Mesothelial cell of epicardium (in vitro differentiated cells): Measurements from ENCODE around the gene REV3L. TPM values are rescaled to one million over a fixed set of nuclear protein-coding genes. Genes with fewer than 3 reads are reported as not detected.

Experiments
- DNase-seq, 2 experiments: peaks; one replicate each; pipeline ENCODE4 v3.0.0; 2021; ENCODE audit warnings: low spot score in 2 of 2; ENCODE audit not compliant: unreplicated experiment in 2 of 2
- H3K27ac Mint-ChIP-seq: 2 replicates; pipeline ENCODE4 v1.8.0; 2021; ENCODE audit warnings: mixed read lengths
- H3K27me3 Mint-ChIP-seq: 2 replicates; pipeline ENCODE4 v1.8.0; 2021; ENCODE audit warnings: low read depth, mixed read lengths
- H3K36me3 Mint-ChIP-seq: 2 replicates; pipeline ENCODE4 v1.8.0; 2021; ENCODE audit warnings: mixed read lengths
- H3K4me1 Mint-ChIP-seq: 2 replicates; pipeline ENCODE4 v1.8.0; 2021; ENCODE audit warnings: mixed read lengths
- H3K4me3 Mint-ChIP-seq: 2 replicates; pipeline ENCODE4 v1.8.0; 2021; ENCODE audit warnings: mild to moderate bottlenecking, moderate library complexity, mixed read lengths
- H3K9me3 Mint-ChIP-seq: 2 replicates; pipeline ENCODE4 v1.8.0; 2021; ENCODE audit warnings: mixed read lengths
- CTCF ChIP-seq: fragments of 200-600 bp; sonication (generic); IDR thresholded peaks from one replicate; pipeline ENCODE4 v1.5.0; 2021; ENCODE audit warnings: antibody characterized with exemption; ENCODE audit not compliant: unreplicated experiment
- total RNA-seq: library from RNA; stranded (reverse); gene quantifications from 3 replicates; pipeline ENCODE4 v1.2.1, GENCODE V29; 2021

The REV3L gene
- total RNA-seq, 1 donor from 2014 or later: 41.7 TPM

GRCh38 chr6:111429571-111429970 lies 53.4 kb downstream of the REV3L start:
- H3K4me3 Mint-ChIP-seq: no peak overlapping the region
- TF ChIP-seq CTCF: no peak

DNA sequence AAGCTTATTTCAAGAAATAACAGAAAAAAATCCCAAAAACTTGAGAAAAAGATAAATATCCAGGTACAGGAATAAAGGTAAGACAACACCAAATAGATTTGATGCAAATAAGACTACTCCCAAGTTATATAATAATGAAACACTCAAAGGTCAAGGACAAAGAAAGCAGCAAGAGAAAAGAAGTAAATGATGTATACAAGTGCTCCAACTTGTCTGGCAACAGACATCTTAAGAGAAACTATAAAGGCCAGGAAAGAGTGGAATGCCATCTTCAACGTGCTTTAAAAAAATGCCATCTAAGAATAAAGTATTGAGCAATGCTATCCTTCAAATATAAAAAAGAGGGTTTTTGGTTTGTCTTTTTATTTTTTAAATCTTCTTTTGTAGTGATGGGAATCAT lies 54.2 kb downstream of the REV3L start:
- no peak overlapping the region for H3K4me3 Mint-ChIP-seq
- no peaks in the 10 kb centered on the region for H3K27me3 Mint-ChIP-seq
- no peak for DNase-seq
- H3K4me1 Mint-ChIP-seq: peaks cover 17% of the 10 kb centered on the region
- no peak overlapping the region for H3K27ac Mint-ChIP-seq
- H3K9me3 Mint-ChIP-seq: peaks cover 59% of the 10 kb centered on the region
- no peak for TF ChIP-seq CTCF
- peaks cover 58% of the 10 kb centered on the region for H3K36me3 Mint-ChIP-seq

More at GRCh38 chr6:111429571-111429970, 53.4 kb downstream of the REV3L start:
- Mint-ChIP-seq H3K9me3 (peaks cover 55% of the 10 kb centered on the region), H3K27me3 (no peaks in the 10 kb centered on the region), H3K4me1 (peaks cover 14% of the 10 kb centered on the region), H3K27ac (no peak overlapping the region), H3K36me3 (peaks cover 56% of the 10 kb centered on the region)
- no peak for DNase-seq

DNA sequence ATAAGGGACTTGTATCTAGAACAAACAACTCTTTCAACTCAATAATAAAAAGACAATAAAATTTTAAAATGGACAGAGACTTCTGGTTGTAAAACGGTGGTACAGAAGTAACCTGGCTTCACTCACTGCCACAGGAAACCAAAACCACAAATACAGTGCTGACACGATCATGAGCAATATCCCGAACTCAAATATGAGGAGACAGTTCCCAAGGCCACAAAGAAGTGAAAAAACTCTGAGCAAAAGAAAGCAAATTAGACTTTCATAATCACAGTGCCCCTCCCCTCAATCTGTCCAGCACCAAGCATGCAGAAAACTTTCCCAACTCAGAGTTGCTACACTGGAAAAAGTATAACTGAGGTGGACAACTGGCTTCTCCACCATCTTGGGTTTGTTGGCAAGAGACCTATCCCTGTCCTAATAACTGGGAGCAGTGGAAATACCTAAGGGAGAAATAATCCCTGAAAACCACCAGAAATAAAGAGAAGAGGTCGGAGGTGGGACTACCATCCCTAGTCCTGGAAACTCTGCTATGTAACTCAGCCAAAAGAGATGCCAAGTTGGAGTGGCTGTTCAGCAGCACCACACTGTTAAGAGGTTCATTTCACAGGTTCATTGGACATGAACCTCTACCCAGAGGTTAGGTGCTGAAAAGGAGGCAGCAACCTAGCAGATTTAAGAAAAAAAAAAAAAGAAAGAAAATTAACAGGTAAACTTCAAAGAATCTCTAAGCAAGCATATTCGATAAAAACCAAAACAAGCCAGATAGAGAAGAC lies 55.5 kb downstream of the REV3L start:
- Mint-ChIP-seq H3K4me3 (no peak overlapping the region), H3K9me3 (peaks cover 53% of the 10 kb centered on the region), H3K4me1 (peaks cover 22% of the 10 kb centered on the region), H3K36me3 (peaks cover 56% of the 10 kb centered on the region), H3K27me3 (no peaks in the 10 kb centered on the region), H3K27ac (no peak overlapping the region)
- TF ChIP-seq CTCF: no peak
- no peak for DNase-seq

- Mint-ChIP-seq H3K27me3 (no peaks in the 10 kb centered on the region), H3K27ac (no peak overlapping the region)
- TF ChIP-seq CTCF: no peak
Observed at GRCh38 chr6:111423960-111424846, 58.8 kb downstream of the REV3L start.

GRCh38 chr6:111423055-111423633 lies 59.9 kb downstream of the REV3L start:
- peaks cover 36% of the 10 kb centered on the region for H3K9me3 Mint-ChIP-seq
- DNase-seq: no peak
- H3K4me1 Mint-ChIP-seq: peaks cover 14% of the 10 kb centered on the region
- H3K27ac Mint-ChIP-seq: no peak overlapping the region
- peaks cover 38% of the 10 kb centered on the region for H3K36me3 Mint-ChIP-seq
- no peak overlapping the region for H3K4me3 Mint-ChIP-seq
- no peaks in the 10 kb centered on the region for H3K27me3 Mint-ChIP-seq
- TF ChIP-seq CTCF: no peak

More at GRCh38 chr6:111423960-111424846, 58.8 kb downstream of the REV3L start:
- H3K4me3 Mint-ChIP-seq: no peak overlapping the region
- H3K9me3 Mint-ChIP-seq: peaks cover 46% of the 10 kb centered on the region
- no peak for DNase-seq
- H3K36me3 Mint-ChIP-seq: peaks cover 49% of the 10 kb centered on the region
- peaks cover 9% of the 10 kb centered on the region for H3K4me1 Mint-ChIP-seq
